ENCODE data around the gene EXOC8.

The EXOC8 gene, protein sequence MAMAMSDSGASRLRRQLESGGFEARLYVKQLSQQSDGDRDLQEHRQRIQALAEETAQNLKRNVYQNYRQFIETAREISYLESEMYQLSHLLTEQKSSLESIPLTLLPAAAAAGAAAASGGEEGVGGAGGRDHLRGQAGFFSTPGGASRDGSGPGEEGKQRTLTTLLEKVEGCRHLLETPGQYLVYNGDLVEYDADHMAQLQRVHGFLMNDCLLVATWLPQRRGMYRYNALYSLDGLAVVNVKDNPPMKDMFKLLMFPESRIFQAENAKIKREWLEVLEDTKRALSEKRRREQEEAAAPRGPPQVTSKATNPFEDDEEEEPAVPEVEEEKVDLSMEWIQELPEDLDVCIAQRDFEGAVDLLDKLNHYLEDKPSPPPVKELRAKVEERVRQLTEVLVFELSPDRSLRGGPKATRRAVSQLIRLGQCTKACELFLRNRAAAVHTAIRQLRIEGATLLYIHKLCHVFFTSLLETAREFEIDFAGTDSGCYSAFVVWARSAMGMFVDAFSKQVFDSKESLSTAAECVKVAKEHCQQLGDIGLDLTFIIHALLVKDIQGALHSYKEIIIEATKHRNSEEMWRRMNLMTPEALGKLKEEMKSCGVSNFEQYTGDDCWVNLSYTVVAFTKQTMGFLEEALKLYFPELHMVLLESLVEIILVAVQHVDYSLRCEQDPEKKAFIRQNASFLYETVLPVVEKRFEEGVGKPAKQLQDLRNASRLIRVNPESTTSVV
- 63.3 to 103 (median 83.0) reads per million in 3 experiments for total RNA-seq

DNA sequence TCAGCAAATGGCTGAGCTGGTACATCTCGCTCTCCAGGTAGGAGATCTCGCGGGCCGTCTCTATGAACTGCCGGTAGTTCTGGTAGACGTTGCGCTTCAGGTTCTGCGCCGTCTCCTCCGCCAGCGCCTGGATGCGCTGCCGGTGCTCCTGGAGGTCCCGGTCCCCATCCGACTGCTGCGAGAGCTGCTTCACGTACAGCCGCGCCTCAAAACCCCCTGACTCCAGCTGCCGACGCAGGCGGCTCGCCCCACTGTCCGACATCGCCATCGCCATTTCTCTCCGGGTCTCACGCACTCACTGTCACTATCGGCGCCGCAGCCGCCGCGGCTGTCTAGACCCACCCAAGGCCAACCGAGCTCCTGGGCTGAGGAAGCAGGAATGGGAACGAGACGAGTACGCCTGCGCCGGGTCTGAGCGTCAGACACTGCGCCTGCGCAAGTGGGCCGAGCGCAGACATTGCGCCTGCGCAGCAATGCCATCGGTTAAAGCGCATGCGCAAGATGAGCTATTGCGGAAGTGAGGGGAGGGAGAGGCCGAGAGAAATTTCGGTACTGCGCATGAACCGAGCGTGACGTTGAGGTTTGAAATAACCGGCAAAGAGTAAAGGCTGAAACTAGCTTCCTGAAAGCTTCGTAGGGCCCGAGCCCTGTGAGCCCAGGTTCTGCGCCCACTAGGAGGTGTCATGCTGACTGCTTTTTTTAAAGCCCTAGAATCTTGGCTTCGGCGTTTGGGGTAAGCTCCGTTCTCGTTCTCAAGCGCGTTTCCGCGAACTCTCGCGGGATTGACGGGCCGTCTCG, at the start of gene EXOC8:
Gene EXOC8, minus strand, starts transcription at position 381 of the 798 bp plus-strand sequence. Its CDS starts 107 bp downstream, at position 274.
- DNase-seq = peak; percentile 99

DNA sequence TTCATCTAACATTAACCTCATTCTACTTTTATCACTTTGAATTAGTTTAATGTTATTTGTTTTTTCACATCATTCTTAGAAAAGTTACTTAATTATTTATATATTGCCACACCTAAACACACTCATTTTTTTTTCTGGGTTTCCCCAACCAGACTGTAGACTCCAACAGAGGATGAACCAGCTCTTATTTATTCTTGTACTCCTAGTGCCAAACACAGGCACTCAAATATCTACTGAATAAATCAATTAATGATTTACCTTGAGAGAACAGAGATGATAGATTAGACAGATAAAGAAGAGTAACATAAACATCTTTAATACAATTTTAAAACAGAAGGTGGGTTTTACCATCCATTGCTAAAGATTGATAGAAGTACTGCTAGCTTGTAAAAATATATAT, 48.8 kb upstream of the EXOC8 start:
- no peak for DNase-seq

DNA sequence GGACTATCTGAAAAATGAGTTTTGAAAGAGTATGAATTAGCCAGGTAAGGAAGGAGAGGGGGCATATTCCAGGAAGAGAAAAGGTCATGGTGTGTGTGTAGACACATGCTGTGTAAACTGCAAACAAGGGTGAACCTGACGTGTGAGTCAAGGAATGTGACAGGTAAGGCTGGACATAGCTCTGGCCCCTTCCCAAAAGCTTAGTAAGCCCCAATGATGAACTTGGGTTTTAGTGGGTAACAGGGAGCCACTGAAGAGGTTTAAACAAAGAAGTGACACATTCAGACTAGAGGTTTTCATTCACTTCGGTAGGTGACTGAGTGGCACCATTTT, 47.7 kb upstream of the EXOC8 start:
- no peak for DNase-seq

DNA sequence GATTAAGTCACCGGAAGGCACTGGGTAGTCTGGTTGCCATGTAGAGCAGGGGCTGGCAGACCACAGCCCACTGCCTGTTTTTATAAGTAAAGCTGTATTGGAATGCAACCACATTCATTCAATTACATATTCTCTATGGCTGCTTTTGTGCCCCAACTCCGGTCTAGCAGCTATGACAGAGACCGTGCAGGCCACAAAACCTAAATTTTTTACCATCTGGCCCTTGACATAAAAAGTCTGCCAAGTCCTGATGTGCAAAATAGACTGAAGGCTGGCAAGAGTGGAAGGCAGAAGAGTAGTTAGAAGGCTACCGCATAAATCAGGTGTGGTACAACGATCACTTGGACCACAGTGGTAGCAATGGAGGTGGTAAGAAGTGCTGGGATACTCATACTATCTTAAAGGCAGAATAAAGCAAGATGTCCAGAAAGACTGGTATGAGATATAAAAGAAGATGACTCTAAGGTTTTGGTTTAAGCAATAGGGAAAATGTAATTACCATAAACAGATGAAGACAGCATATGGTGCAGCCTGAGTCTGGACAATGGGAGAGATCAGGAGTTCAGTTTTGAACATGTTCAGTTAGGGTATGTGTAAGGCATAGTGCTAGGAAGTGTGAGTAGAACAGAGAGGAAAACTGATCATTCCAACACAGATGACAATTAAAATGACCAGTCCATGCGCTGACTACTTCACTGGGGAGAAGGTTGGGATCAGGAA, 47.2 kb upstream of the EXOC8 start:
- no peak for DNase-seq

DNA sequence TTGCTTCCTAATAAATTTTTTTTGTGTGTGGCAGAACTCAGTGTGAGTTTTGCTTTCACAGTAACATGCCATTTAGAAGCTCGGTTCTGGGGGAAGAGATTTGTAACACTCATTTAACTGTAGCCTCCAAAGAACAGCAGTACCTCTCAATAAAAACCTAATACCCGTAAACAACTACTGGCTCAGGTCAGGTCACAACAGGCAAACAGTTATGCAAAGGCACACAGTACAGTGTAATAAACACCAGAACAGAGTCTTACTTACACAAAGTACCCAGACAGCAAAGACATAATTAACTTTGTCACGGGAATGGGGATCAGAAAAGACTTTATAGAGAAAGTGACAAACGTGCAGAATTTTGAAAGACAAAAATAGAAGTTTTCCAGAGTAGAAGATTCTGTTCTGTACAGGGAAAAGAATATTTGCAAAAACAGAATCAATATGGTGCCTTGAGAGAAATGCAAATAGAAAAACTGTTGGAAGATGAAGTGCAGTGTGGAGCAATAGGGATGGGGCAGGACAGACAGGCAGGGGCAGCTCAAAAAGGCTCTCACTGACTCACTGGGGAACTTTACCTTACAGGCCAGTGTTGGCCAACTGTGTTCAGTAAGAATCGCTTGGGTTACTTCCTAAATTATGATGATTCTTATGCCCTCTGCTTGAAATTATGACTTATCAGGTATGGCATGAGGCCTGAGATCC, 45.7 kb upstream of the EXOC8 start:
- DNase-seq = no peak

DNA sequence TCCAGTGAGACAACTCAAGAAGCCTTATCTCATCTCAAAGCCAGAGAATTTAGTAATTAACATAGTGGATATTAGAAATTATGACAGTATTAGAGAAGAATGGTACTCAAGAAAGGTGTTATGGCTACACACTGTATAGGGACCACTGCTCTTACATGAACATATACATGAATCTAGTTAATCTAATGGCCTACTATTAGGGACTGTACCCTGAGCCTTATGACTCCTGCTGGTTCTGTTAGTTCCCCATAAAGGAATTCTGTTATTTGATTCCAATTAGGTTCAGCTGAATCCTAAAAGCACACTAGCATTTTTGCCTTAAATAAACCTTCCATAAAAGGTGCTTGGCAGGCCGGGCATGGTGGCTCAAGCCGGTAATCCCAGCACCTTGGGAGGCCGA, 44.8 kb upstream of the EXOC8 start:
- no peak for DNase-seq

DNA sequence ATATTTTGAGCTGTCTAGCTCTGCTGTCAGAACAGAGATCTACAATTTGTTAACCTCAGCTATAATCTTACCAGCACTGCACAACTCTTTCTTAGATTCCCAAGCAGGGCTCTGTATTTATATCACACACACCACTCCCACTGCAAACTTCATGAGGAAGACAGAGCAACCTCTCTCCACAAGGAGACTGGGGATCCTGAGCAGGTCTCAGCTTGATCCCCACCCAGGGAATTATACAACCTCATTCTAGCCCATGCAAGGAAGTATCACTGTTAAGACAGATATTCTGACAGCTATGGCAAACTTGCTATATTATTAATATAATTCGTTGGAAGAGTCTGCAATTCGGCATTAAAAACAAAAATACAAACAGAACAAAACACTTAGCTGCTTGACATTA, 44.1 kb upstream of the EXOC8 start:
- DNase-seq = no peak

DNA sequence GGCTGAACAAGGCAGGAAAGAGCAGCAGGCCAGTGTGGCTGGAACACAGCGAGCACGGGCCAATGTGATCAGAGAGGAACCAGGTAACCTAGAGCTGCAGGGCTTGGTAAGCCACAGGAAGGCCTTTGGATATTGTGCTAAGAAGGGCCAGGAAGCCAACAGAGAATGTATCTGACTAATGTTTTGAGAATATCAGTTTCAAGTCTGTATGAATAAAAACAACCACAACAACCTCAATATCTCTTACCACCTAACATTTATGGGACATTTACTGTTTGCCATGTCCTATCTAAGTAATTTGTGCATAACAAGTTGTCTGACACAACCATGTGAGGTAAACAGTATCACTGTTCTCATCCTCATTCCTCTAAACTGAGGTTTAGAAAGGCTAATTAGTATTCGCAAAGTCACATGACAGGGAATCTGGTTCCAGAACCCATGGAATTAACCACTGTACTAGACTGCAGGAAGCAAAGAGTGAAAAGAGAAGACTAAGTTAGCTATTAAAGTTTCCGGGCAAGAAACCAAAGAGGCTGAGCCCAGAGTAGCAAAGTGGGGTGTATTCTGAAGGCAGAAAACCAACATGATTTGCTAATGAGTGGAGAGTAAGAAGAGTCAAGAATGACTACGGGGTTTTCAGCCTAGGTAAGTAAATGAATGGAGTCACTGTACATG, 39.4 kb upstream of the EXOC8 start:
- no peak for DNase-seq

DNA sequence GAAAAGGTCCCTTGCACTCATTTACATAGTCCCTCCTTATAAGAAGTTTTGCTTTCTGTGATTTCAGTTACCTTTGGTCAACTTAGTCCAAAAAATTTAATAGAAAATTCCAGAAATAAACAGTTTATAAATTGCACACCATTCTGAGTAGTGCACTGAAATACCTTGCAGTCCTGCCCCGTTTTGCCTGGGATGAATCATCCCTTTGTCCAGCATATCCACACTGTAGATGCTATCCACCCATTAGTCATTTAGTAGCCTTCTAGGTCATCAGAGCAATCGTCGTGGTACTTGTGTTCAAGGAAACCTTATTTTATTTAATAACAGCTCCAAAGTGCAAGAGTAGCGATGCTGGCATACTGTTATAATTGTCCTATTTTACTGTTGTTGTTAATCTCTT, 38.4 kb upstream of the EXOC8 start:
- no peak for DNase-seq

DNA sequence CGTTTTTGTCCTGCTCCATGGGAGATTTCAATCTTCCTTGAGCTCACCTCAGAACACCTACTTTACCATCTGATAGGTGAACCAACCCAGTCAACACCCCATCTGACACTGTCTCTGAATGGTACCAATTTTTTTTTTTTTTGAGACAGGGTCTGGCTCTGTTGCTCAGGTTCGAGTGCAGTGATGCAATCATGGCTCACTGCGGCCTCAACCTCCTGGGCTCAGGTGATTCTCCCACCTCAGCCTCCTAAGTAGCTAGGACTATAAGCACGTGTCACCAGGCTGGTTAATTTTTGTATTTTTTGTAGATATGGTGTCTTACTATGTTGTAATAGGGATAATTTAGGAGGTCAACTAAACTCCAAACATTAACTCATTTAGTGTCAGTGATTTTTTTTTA, 36.7 kb upstream of the EXOC8 start:
- DNase-seq = no peak

DNA sequence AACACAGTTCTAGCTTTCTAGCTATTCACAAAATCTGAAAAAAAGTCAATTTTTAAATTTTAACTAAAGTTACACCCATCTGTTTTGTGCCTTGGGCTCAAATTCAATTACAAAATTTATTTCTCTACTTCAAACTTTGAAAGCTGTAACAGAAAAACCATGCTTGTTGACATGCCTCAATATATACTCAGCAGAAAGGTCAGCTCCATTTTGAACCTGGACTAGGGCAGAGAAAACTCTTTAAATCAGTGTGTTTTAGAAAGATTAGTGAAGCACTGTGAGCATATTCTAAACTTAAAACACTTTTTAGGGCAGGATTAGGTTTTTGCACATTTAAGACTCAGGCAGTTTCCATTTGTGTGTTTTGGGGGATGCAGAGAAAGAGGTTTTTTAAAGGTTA, 34.8 kb upstream of the EXOC8 start:
- no peak for DNase-seq

DNA sequence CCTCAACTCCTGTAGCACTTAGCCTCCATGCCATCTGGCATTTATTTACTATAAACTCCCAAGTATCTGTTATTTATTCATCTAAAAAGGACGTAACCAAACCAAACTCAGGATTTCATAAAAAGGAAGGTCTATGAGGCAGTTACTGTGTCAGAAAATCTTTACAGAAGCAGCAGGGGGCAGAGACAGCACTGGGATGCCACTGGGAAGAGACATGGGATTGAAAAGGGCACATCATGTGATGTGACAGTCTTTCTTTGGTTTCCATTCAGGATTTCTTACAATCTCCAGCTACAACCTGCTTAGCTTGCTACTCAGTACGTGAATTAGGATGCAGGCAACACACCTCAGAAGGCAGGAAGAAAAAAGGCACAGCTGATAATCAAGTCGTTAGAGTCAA, 31.6 kb upstream of the EXOC8 start:
- DNase-seq = no peak

DNA sequence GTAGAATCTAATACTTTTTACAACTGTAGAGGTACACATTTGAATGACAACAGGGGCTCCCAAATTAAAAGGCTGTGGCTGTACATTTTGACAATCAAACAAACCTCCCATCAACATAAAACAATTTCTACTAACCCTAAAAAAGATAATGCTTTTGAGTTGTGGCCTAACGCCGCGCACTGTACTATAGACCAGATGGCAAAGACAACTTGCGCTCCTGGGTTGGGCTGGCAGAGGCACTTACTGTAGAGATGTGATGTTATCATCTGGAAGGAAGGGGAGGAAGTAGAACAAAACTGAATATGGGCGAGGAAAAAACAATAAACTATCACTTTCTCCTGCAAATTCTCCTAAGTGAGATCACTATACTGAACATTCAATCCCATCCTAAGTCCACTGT, 26.5 kb upstream of the EXOC8 start:
- no peak for DNase-seq

DNA sequence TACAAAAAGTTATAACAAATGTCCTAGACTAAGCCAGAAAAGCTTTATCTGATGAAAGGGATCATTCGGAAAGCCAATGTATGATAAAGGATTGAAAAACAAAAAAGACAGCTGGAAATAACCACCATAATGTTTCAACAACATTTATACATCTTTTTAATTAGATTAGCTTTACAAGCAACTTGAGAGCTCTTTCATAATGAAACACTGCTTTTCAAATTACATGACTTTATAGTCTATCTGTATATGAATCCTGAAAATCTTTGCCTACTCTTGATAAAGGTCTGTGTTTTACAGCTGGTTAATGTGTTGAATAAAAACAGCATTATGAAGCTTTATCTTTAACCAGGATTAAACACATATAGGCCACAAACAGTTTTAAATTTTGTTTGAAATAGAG, 26.0 kb upstream of the EXOC8 start:
- no peak for DNase-seq

DNA sequence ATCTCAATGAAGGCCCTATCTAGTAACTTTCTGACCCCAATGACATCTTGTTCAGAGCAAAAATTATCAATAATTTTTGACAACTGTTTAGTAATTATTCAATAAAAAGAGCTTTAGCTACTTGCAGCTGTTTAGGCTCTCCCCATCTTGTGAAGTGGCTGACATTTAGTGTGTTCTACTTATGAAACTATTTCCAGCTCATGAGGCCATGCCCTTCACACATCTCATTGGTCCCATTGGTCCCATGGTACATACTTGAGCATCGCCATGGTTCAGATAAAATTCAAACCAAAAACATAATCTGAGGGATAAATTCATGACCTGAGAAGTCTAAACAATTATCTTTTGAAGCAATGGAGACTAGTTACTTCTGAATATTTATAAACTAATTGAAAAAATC, 24.7 kb upstream of the EXOC8 start:
- DNase-seq = no peak

DNA sequence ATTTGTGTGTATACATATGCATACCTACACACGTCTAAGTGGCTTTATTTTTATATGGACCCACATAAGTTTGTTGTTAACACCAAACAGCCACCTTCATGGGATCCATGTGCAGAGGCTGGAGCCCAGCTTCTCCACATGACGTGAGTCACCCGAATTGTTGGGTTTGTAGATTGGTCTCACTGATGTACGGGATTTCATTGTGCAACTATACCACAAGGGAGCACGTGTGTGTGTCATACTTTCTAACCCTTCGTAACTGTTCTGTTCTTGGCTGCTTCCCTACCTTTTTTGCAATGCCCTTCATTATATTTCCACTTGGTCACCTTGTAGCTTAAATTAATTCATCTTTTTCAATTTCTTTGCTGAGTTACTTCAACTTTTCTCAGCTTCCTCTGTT, 21.5 kb upstream of the EXOC8 start:
- no peak for DNase-seq

DNA sequence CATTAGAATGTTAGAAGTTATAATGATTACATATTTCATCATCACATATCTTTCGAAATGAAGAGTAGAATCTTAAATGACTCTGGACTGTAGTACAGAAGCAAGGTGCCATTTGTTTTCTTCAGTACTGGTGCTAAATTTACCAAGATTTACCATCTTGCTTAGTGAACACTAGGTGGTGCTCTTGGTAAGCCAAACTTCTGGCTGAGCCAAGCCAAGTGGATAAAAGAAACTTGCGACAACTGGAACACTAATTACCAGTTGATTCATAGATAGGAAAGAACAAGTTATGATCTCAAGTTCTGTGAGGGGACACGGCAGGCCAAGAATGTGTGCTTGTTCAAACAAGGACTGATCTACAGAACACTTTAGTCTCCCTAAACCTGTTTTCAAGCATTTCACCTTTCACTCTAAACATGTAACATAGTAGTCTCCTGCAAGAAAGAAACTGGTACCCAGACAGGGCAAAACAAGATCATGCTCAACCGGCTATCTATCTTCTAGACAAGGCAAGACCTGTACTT, 20.2 kb upstream of the EXOC8 start:
- peak; percentile 51 for DNase-seq

DNA sequence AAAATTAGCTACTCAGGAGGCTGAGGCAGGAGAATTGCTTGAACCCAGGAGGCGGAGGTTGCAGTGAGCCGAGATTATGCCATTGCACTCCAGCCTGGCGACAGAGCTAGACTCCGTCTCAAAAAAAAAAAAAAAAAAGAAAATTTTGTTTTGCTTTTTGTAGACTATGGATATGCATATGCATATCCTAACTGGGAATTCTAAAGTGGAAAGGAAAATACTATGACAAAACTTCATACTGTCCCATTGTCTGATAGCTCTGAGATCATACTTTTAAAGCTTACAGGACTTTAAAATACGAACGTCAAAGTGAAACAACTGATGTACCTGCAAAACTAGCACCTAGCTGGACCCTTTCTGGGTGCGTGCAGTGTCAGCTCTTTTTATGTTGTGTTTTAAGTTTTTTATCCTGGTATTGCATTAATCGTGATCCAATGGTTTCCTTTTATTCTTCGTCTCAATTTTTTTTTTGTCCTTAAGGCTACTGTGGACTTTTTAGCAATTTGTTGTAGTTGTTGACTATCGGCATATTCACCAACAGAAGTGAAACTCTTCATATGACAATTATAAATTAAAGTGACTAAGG, 19.6 kb upstream of the EXOC8 start:
- no peak for DNase-seq

DNA sequence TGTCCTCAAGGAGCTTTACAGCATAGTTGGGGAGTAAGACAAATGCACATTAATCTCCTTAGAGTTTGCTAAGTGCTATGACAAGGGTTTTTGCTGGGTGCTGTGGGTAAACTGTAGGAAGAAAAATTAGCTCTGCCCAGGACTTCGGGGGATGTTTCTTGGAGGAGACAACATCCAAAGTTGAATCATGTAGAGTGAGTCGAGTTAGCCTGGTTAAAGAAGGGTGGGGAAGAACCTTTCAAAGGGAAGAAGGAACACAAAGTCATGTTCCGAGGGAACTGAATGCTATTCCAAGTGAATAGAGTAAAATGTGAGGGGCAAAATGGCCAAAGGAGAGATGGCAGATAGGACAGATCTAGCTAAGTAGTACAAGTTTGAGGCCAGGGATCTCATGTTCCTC, 17.5 kb upstream of the EXOC8 start:
- DNase-seq = no peak

DNA sequence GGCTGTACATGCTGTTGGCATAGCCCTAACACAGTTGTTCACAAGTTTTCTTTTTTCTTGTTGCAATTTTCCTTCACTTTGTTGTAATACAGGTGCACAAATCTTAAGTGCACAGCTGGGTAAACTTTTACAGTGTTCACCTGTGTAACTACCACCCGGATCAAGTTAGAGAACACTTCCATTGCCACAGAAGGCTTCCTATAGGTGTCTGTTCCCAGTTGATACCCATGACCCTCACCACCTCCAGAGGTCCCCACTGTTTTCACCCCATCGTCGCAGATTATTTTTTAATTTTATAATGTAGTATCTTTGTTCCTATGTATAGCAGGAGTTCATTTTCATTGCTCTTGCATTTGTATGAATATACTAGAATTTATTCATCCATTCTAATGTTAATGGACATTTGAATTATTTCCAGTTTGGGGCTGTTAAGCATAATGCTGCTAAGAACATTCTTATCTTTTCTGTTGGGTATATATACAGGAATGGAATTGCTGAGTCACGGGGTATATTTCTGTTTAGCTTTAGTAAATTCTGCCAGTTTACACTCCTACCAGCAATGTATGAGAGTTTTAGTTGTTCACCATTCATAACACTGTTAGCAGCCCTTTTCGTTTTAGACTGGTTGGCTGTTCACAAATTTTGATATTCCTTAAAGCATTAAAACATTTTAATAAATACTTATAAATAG, 16.8 kb upstream of the EXOC8 start:
- DNase-seq = no peak

Measured in central memory CD4-positive, alpha-beta T cell (primary cell).